ACC112 (cell line): ENCODE results near the gene LCOR.
"Not testable (repeated sequence)": the region's sequence is repeated elsewhere in the genome, so short reads cannot be mapped to it uniquely, and the experiment has no call there.

Source experiments
- H2AFZ ChIP-seq: fragments of 200-600 bp; sonication (generic); one replicate; pipeline ENCODE4 v1.6.0; 2017; ENCODE audit warnings: antibody characterized with exemption, low read length; ENCODE audit not compliant: unreplicated experiment
- H3K27ac ChIP-seq: fragments of 200-600 bp; sonication (generic); 2 replicates; pipeline ENCODE4 v1.5.1; 2014; ENCODE audit warnings: low read depth, mild to moderate bottlenecking, antibody characterized with exemption, low read length, moderate library complexity
- H3K27me3 ChIP-seq: fragments of 200-600 bp; sonication (generic); 2 replicates; pipeline ENCODE4 v1.6.1; 2014; ENCODE audit warnings: mild to moderate bottlenecking, antibody characterized with exemption, low read length, moderate library complexity, mixed read lengths; ENCODE audit not compliant: insufficient read depth
- H3K36me3 ChIP-seq: fragments of 200-600 bp; sonication (generic); 2 replicates; pipeline ENCODE4 v1.6.1; 2016; ENCODE audit warnings: mild to moderate bottlenecking, antibody characterized with exemption, low read length, moderate library complexity, mixed read lengths; ENCODE audit not compliant: insufficient read depth
- H3K4me1 ChIP-seq: fragments of 200-600 bp; sonication (generic); one replicate; pipeline ENCODE4 v1.6.1; 2016; ENCODE audit warnings: low read length, mixed read lengths; ENCODE audit not compliant: insufficient read depth, unreplicated experiment, control insufficient read depth
- H3K4me3 ChIP-seq: fragments of 200-600 bp; sonication (generic); 2 replicates; pipeline ENCODE4 v1.5.1; 2014; ENCODE audit warnings: mild to moderate bottlenecking, low read depth, low read length
- H3K79me2 ChIP-seq: fragments of 200-600 bp; sonication (generic); one replicate; pipeline ENCODE4 v1.6.0; 2016; ENCODE audit warnings: low read length; ENCODE audit not compliant: control insufficient read depth, unreplicated experiment, insufficient read depth

Gene LCOR

GRCh38 chr10:97033841-97034240 is 201.7 kb downstream of the LCOR start:
- H3K4me1 ChIP-seq, H3K27ac ChIP-seq, H3K4me3 ChIP-seq, H3K79me2 ChIP-seq, H3K36me3 ChIP-seq, H2AFZ ChIP-seq, H3K27me3 ChIP-seq: not testable (repeated sequence)

- no peak overlapping the region for H3K4me3 ChIP-seq
- H2AFZ ChIP-seq: no peak overlapping the region
- H3K27me3 ChIP-seq: peaks cover 7% of the 10 kb centered on the region; the same call in 1 of the 2 replicates
- no peaks in the 10 kb centered on the region for H3K79me2 ChIP-seq
- H3K36me3 ChIP-seq: no peaks in the 10 kb centered on the region
- H3K4me1 ChIP-seq: no peaks in the 10 kb centered on the region
- no peak overlapping the region for H3K27ac ChIP-seq
Observed at GRCh38 chr10:97034301-97034700, 202.2 kb downstream of the LCOR start.

DNA sequence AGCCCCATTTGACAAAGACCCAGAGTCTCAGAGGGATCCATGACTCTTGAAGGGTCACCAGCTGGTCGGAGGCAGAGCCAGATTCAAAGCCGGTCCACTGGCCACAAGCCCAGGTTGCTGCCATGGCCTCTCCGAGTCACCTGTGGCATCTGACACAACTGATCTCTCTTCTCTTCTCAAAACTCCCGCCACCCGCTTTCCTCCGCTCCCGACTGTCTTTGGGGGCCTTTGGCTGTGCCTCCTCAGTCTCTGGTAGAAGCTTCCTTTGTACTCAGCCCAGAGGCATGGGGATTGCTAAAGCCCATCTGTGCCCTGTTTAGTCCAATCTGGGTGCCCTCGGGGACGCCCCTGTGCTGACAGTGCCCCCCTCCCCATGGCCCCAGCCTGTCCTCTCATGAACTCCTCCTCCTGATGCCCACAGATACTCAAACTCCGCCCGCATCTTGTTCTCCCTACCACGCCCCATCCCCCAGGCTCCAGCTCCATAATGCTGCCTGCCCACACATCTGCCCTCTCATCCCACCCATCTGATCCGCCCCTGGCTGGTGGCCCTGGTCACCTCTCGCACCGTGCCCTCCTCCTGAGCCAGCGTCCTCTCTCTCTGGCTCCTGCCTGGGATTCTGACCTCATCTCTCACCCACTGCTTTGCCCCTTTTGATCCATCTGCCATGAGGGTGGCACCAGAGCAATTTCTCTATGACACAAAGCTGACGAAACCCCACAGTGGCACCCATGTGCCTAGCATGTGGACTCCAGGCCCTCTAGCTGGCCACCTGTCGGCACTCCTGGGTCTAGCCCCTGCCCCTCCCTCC is 203.1 kb downstream of the LCOR start:
- Histone ChIP-seq H3K27ac (no peak overlapping the region), H3K4me1 (no peaks in the 10 kb centered on the region), H3K79me2 (no peaks in the 10 kb centered on the region), H3K27me3 (peaks cover 7% of the 10 kb centered on the region; the same call in 1 of the 2 replicates), H2AFZ (no peak overlapping the region), H3K36me3 (no peaks in the 10 kb centered on the region), H3K4me3 (no peak overlapping the region)

GRCh38 chr10:97037365-97038361 is 205.6 kb downstream of the LCOR start:
- H3K4me1 ChIP-seq: no peaks in the 10 kb centered on the region
- peaks cover 3% of the 10 kb centered on the region; the same call in 1 of the 2 replicates for H3K27me3 ChIP-seq
- no peaks in the 10 kb centered on the region for H3K36me3 ChIP-seq
- peak overlapping the region; percentile 44 for H2AFZ ChIP-seq
- H3K79me2 ChIP-seq: no peaks in the 10 kb centered on the region
- peak overlapping the region; percentile 70 for H3K4me3 ChIP-seq
- no peak overlapping the region for H3K27ac ChIP-seq

- Histone ChIP-seq H3K79me2 (no peaks in the 10 kb centered on the region), H3K4me3 (no peak overlapping the region), H3K27ac (no peak overlapping the region), H3K4me1 (no peaks in the 10 kb centered on the region), H3K27me3 (peaks cover 3% of the 10 kb centered on the region; the same call in 1 of the 2 replicates), H3K36me3 (no peaks in the 10 kb centered on the region), H2AFZ (no peak overlapping the region)
Observed at GRCh38 chr10:97038688-97039087, 206.6 kb downstream of the LCOR start.

DNA sequence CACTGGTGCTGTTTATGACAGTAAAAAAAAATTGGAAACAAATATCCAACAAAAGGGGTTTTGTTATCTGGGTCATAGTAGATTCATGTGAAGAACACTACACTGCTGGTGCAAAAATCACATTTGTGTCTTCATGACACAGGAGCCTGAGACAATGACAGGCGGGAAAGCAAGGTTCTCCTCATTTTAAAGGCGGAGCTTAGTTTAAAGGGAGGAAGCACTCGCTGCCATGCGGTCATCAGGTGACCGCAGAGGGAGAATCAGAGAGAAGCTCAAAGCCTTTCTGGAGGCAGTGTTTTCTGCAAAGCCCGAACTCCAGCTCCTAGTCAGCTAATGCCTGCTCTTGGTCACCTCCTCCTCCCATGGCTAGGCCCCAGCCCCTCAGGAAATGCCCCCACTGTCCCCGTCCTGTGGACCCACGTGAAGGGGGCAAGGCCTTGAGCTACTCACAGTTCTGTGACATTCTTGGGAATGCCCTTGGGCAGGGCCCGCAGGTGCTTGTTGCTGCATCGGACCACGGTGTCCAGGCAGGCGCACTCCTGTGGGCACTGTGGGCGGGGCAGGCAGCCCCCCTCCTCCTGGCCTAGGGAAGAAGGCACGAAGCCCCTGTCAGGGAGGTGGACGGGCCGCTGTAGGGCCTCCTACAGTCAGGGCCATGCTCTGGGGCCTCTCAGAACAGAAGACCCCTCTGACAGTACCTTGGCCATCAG is 207.6 kb downstream of the LCOR start:
- Histone ChIP-seq H3K4me1 (no peaks in the 10 kb centered on the region), H3K27ac (no peak overlapping the region), H3K79me2 (no peaks in the 10 kb centered on the region), H3K4me3 (no peak overlapping the region), H3K27me3 (peaks cover 5% of the 10 kb centered on the region; the same call in 1 of the 2 replicates), H3K36me3 (no peaks in the 10 kb centered on the region), H2AFZ (no peak overlapping the region)

- no peak overlapping the region for H3K4me3 ChIP-seq
- H3K4me1 ChIP-seq: no peaks in the 10 kb centered on the region
- H3K36me3 ChIP-seq: no peaks in the 10 kb centered on the region
- peaks cover 10% of the 10 kb centered on the region; the same call in 1 of the 2 replicates for H3K27me3 ChIP-seq
- H3K79me2 ChIP-seq: no peaks in the 10 kb centered on the region
- H2AFZ ChIP-seq: no peak overlapping the region
- no peak overlapping the region for H3K27ac ChIP-seq
Observed at GRCh38 chr10:97040248-97040584, 208.1 kb downstream of the LCOR start.

GRCh38 chr10:97040706-97041105 is 208.6 kb downstream of the LCOR start:
- no peaks in the 10 kb centered on the region for H3K79me2 ChIP-seq
- no peaks in the 10 kb centered on the region for H3K4me1 ChIP-seq
- no peak overlapping the region for H3K27ac ChIP-seq
- no peaks in the 10 kb centered on the region for H3K36me3 ChIP-seq
- H2AFZ ChIP-seq: no peak overlapping the region
- no peak overlapping the region for H3K4me3 ChIP-seq
- H3K27me3 ChIP-seq: peaks cover 7% of the 10 kb centered on the region; the same call in 1 of the 2 replicates

DNA sequence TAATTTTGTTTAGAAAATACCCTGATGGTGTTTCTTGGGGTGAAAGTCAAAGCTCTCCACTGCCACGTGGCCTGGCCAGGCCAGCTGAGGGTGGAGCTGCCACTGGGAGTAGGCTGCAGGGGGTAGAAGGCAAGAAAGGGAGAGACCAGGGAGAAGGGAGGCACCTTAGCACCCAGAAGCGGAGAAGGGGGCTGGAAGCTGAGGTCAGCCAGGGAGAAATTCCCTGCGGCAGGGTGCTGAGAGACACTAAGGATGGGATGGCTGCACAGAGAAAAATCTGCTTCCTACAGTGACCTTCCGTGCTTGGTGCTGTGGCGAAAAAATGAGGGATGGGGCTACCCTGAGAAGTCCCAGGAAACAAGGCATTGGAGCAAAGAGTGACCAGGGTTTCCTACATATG is 210.0 kb downstream of the LCOR start:
- H3K79me2 ChIP-seq: no peaks in the 10 kb centered on the region
- no peak overlapping the region for H3K27ac ChIP-seq
- H3K36me3 ChIP-seq: no peaks in the 10 kb centered on the region

More for the DNA sequence above, 210.0 kb downstream of the LCOR start:
- Histone ChIP-seq H3K27me3 (peaks cover 7% of the 10 kb centered on the region; the same call in 1 of the 2 replicates), H3K4me1 (no peaks in the 10 kb centered on the region), H2AFZ (no peak overlapping the region), H3K4me3 (no peak overlapping the region)
